ENCODE measurements around the gene MCEMP1.

DNA sequence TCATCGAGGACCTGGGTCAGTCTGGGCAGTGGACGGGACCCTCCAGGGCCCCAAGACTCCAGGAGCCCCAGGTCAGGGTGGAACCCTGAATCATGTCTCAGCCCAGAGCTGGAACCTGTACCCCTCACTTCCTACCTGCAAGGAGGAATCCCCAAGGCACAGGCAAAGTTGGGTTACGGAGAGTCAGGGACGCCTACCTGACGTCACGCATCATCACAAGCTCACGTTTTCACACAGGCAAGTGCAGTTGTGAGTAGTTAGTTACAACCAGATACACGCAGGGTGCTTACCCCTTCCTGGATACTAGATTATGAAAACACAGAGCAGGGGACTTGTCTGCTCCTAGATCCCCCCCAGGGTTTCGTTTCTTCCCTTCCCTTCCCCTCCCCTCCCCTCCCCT is 6.1 kb upstream of the MCEMP1 start:
- no peak for TF ChIP-seq POLR2A (IDR thresholded peaks at IDR 0.05)
- no peak for TF ChIP-seq CTCF (IDR thresholded peaks at IDR 0.05)
